AG10803 (cell line): Measurements from ENCODE around the gene BLOC1S3.

Experiments
- DNase-seq: peaks from one replicate; pipeline ENCODE4 v3.0.0; 2010; ENCODE audit warnings: low read depth
- H3K4me3 ChIP-seq: 2 replicates; pipeline ENCODE4 v1.5.1; 2011; ENCODE audit warnings: mild to moderate bottlenecking, low read length, control low read depth
- CTCF ChIP-seq: conservative IDR thresholded peaks from 2 replicates; pipeline ENCODE4 v1.5.1; 2011; ENCODE audit warnings: mild to moderate bottlenecking, low read length, control low read depth, inconsistent platforms

The BLOC1S3 gene

GRCh38 chr19:45141203-45141900 lies 37.2 kb upstream of the BLOC1S3 start:
- no peak overlapping the region for H3K4me3 ChIP-seq
- no peak for DNase-seq
- no peak for TF ChIP-seq CTCF

GRCh38 chr19:45142016-45142725 lies 36.4 kb upstream of the BLOC1S3 start:
- DNase-seq: no peak
- H3K4me3 ChIP-seq: no peak overlapping the region
- no peak for TF ChIP-seq CTCF

- no peak for DNase-seq
- no peak for TF ChIP-seq CTCF
- no peak overlapping the region for H3K4me3 ChIP-seq
Measured at GRCh38 chr19:45142726-45143110, 35.9 kb upstream of the BLOC1S3 start.

GRCh38 chr19:45144431-45145269 lies 33.9 kb upstream of the BLOC1S3 start:
- no peak for TF ChIP-seq CTCF
- no peak overlapping the region for H3K4me3 ChIP-seq
- no peak for DNase-seq

- no peak overlapping the region for H3K4me3 ChIP-seq
- no peak for DNase-seq
- no peak for TF ChIP-seq CTCF
Measured at GRCh38 chr19:45145270-45146189, 33.1 kb upstream of the BLOC1S3 start.

DNA sequence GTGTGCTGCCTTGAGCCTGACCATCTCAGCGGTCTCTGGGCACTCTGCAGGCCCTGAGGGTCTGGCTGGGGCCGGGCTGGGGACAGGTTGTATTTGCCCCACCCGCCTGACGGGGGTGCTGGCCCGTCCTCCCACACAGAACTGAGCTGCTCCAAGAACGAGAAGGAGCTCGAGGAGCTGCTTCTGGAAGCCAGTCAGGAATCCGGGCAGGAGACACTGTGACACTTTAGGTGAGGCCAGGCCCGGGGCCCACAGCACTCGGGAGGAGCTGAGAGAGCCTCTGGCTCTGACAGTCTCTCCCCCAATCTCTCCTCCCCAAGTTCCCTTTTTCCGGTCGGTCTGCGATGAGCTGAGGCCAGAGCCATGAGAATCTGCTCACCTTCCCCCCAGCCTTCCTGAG lies 32.3 kb upstream of the BLOC1S3 start:
- TF ChIP-seq CTCF: no peak
- DNase-seq: no peak
- no peak overlapping the region for H3K4me3 ChIP-seq
